H1 (cell line): ENCODE measurements around the gene TNN. TPM values are rescaled to one million over a fixed set of nuclear protein-coding genes. Genes with fewer than 3 reads are reported as not detected.

Experiments used
- CTCF ChIA-PET: fragments of 300-600 bp; sonication (Branson Sonifier 250); formaldehyde crosslinking; loops from one replicate; lab custom pipeline; 2021; ENCODE audit not compliant: partially characterized antibody; lab: Charles Lee
- POLR2A ChIA-PET: fragments of 300-600 bp; sonication (Branson Sonifier 250); formaldehyde crosslinking; loops from one replicate; lab custom pipeline; 2021; ENCODE audit warnings: inconsistent platforms; ENCODE audit not compliant: partially characterized antibody; lab: Charles Lee
- DNase-seq, 2 experiments: peaks; one replicate each; pipeline versions ENCODE4 v3.0.0 to v3.0.0-alpha.2; 2010 to 2022; ENCODE audit warnings: low spot score in 2 of 2, low read depth in 1 of 2, mixed read lengths in 1 of 2
- FAIRE-seq: peaks from 2 replicates; lab custom pipeline; 2011; peaks lifted over from hg19 to GRCh38; lab: Jason Lieb, UNC
- H2AFZ ChIP-seq: 2 replicates; pipeline ENCODE4 v1.8.1; 2012; ENCODE audit warnings: low read length, inconsistent platforms
- H2AK5ac ChIP-seq: 2 replicates; pipeline ENCODE4 v1.6.1; 2013; ENCODE audit warnings: low read depth, low read length
- H2BK120ac ChIP-seq: replicated peaks from 2 replicates; pipeline ENCODE3; 2013; ENCODE audit warnings: low read depth, low read length, inconsistent platforms
- H2BK12ac ChIP-seq: 2 replicates; pipeline ENCODE4 v1.6.1; 2013; ENCODE audit warnings: low read depth, low read length
- H2BK15ac ChIP-seq: 2 replicates; pipeline ENCODE4 v1.6.1; 2013; ENCODE audit warnings: low read length
- H2BK20ac ChIP-seq: 2 replicates; pipeline ENCODE4 v1.6.1; 2013; ENCODE audit warnings: low read length
- H2BK5ac ChIP-seq: 2 replicates; pipeline ENCODE4 v1.6.1; 2013; ENCODE audit warnings: low read depth, low read length
- H3K14ac ChIP-seq: 2 replicates; pipeline ENCODE4 v1.6.1; 2013; ENCODE audit warnings: inconsistent platforms; ENCODE audit not compliant: insufficient read length
- H3K18ac ChIP-seq: 2 replicates; pipeline ENCODE4 v1.6.1; 2013; ENCODE audit warnings: low read length; ENCODE audit errors: extremely low read depth
- H3K23ac ChIP-seq: 2 replicates; pipeline ENCODE4 v1.6.1; 2013; ENCODE audit warnings: inconsistent platforms; ENCODE audit not compliant: insufficient read length
- H3K23me2 ChIP-seq: 2 replicates; pipeline ENCODE4 v1.6.1; 2013; ENCODE audit warnings: low read depth, low read length
- H3K27ac ChIP-seq: 2 replicates; pipeline ENCODE4 v1.6.1; 2011; ENCODE audit warnings: low read depth, low read length, inconsistent platforms
- H3K27me3 ChIP-seq, 4 experiments: replicated peaks in 1 of 4; 1 replicate in 1 of 4; 2 replicates in 3 of 4; pipeline versions ENCODE4 v1.6.1 to v1.8.1; 2011 to 2013; ENCODE audit warnings: low read length in 3 of 4, mild to moderate bottlenecking in 3 of 4, inconsistent platforms in 2 of 4, mixed read lengths in 2 of 4, moderate library complexity in 1 of 4; ENCODE audit not compliant: control insufficient read depth in 3 of 4, insufficient read depth in 3 of 4; ENCODE audit errors: extremely low read depth in 1 of 4
- H3K36me3 ChIP-seq, 4 experiments: 2 replicates each; pipeline versions ENCODE4 v1.6.1 to v1.8.1; 2011 to 2013; ENCODE audit warnings: mild to moderate bottlenecking in 4 of 4, low read length in 3 of 4, moderate library complexity in 2 of 4, control low read depth in 1 of 4, inconsistent platforms in 1 of 4; ENCODE audit not compliant: insufficient read depth in 4 of 4, control insufficient read depth in 2 of 4
- H3K4ac ChIP-seq: replicated peaks from 2 replicates; pipeline ENCODE3; 2013; ENCODE audit warnings: low read length, low read depth, mixed read lengths, inconsistent platforms; ENCODE audit not compliant: insufficient read length
- H3K4me1 ChIP-seq, 4 experiments: replicated peaks in 1 of 4; 1 replicate in 1 of 4; 2 replicates in 3 of 4; pipeline versions ENCODE4 v1.6.1 to v1.8.1; 2011 to 2013; ENCODE audit warnings: low read length in 3 of 4, inconsistent platforms in 2 of 4, mixed read lengths in 1 of 4; ENCODE audit not compliant: insufficient read depth in 4 of 4, control insufficient read depth in 3 of 4
- H3K4me2 ChIP-seq, 2 experiments: 2 replicates each; pipeline versions ENCODE4 v1.6.1 to v1.8.1; 2011 to 2013; ENCODE audit warnings: low read depth in 2 of 2, low read length in 2 of 2, control low read depth in 1 of 2, inconsistent platforms in 1 of 2, mild to moderate bottlenecking in 1 of 2; ENCODE audit not compliant: insufficient read depth in 1 of 2
- H3K4me3 ChIP-seq, 4 experiments: fragments of 200-600, 300-600 bp in 1 of 4; sonication (generic), shearing (Covaris generic), sonication (Bioruptor Twin) in 1 of 4; 2 replicates each; pipeline versions ENCODE4 v1.5.1 to v1.8.1; 2011 to 2016; ENCODE audit warnings: low read length in 4 of 4, low read depth in 3 of 4, control low read depth in 2 of 4, inconsistent platforms in 2 of 4, mild to moderate bottlenecking in 2 of 4, mixed read lengths in 1 of 4, moderate library complexity in 1 of 4; ENCODE audit not compliant: insufficient read depth in 2 of 4; ENCODE audit errors: extremely low read depth in 1 of 4
- H3K56ac ChIP-seq: replicated peaks from 2 replicates; pipeline ENCODE3; 2013; ENCODE audit warnings: low read depth, mild to moderate bottlenecking, mixed read lengths, low read length, inconsistent platforms; ENCODE audit not compliant: insufficient read length
- H3K79me1 ChIP-seq: 2 replicates; pipeline ENCODE4 v1.6.1; 2013; ENCODE audit warnings: low read depth, low read length, control low read depth
- H3K79me2 ChIP-seq, 2 experiments: 2 replicates each; pipeline versions ENCODE4 v1.6.1 to v1.8.1; 2012 to 2013; ENCODE audit warnings: low read length in 2 of 2, mild to moderate bottlenecking in 2 of 2, inconsistent platforms in 1 of 2; ENCODE audit not compliant: insufficient read depth in 2 of 2, control insufficient read depth in 1 of 2
- H3K9ac ChIP-seq, 4 experiments: replicated peaks in 1 of 4; 1 replicate in 1 of 4; 2 replicates in 3 of 4; pipeline versions ENCODE4 v1.6.1 to v1.8.1; 2011 to 2013; ENCODE audit warnings: low read depth in 3 of 4, low read length in 3 of 4, control low read depth in 2 of 4, mild to moderate bottlenecking in 2 of 4, moderate library complexity in 2 of 4, inconsistent platforms in 1 of 4; ENCODE audit errors: extremely low read depth in 1 of 4
- H3K9me3 ChIP-seq, 2 experiments: 2 replicates each; pipeline versions ENCODE4 v1.6.1 to v1.8.1; 2012 to 2013; ENCODE audit warnings: mild to moderate bottlenecking in 2 of 2, moderate library complexity in 2 of 2, control low read depth in 1 of 2, inconsistent platforms in 1 of 2, low read depth in 1 of 2, low read length in 1 of 2, mixed read lengths in 1 of 2; ENCODE audit not compliant: insufficient read depth in 2 of 2
- H4K20me1 ChIP-seq, 2 experiments: replicated peaks in 1 of 2; 2 replicates each; pipeline versions ENCODE3 to v1.8.1; 2011 to 2013; ENCODE audit warnings: inconsistent platforms in 2 of 2, low read length in 2 of 2, mild to moderate bottlenecking in 1 of 2; ENCODE audit not compliant: insufficient read depth in 2 of 2, control insufficient read depth in 1 of 2
- H4K5ac ChIP-seq: 2 replicates; pipeline ENCODE4 v1.6.1; 2013; ENCODE audit warnings: low read length, low read depth, mixed read lengths, inconsistent platforms; ENCODE audit not compliant: insufficient read length
- H4K8ac ChIP-seq: 2 replicates; pipeline ENCODE4 v1.8.0; 2013; ENCODE audit warnings: mild to moderate bottlenecking, moderate library complexity, low read length, inconsistent platforms; ENCODE audit not compliant: insufficient read depth; ENCODE audit errors: extremely low read depth
- H4K91ac ChIP-seq: replicated peaks from 2 replicates; pipeline ENCODE3; 2013; ENCODE audit warnings: low read length, mixed read lengths, inconsistent platforms; ENCODE audit not compliant: insufficient read length
- WGBS, 2 experiments: shearing (Covaris generic) in 1 of 2; methylation state at CpG; one replicate each; pipeline versions ENCODE4 v1.1.6 to v1.1.7; 2013 to 2015; ENCODE audit warnings: low lambda C conversion rate in 2 of 2, mixed read lengths in 2 of 2, inconsistent platforms in 1 of 2, low coverage in 1 of 2, missing lambda C conversion rate in 1 of 2; ENCODE audit not compliant: insufficient replicate concordance in 2 of 2, insufficient coverage in 1 of 2, insufficient read length in 1 of 2; ENCODE audit errors: extremely low coverage in 1 of 2, missing lambda C conversion rate in 1 of 2; 5-methylcytosine and 5-hydroxymethylcytosine counted together
- polyA plus RNA-seq, 7 experiments: library from polyadenylated mRNA; depleted of rRNA in 3 of 7; stranded (reverse) in 5 of 7; unstranded in 2 of 7; fragments of >200 nt in 5 of 7; fragments of 200-250 nt in 2 of 7; gene quantifications; 1 replicate in 5 of 7; 2 replicates in 1 of 7; 4 replicates in 1 of 7; pipeline versions ENCODE4 v1.2.1 to v1.2.3, GENCODE V29; 2011 to 2013; ENCODE audit warnings: missing spikeins in 2 of 7, mixed read lengths in 2 of 7
- total RNA-seq: library from RNA; stranded (reverse); fragmentation: NEBNext Ultra II Directional; extraction: Animal tissue kit (Norgen Biotek cat#: 25700); gene quantifications from 2 replicates; pipeline ENCODE4 v1.2.1, GENCODE V29; 2021

Gene TNN
- total and polyA plus RNA-seq, 2 of the 8 experiments (the other 6 are each of a cell fraction or from before 2014, with no cell fraction given) = 0.21 to 0.30 TPM

GRCh38 chr1:175183586-175183985, 116.0 kb downstream of the TNN start:
- Histone ChIP-seq H3K18ac (no peak overlapping the region; the same call in 1 of the 2 replicates), H2BK5ac (0 out of 2 replicates have a peak overlapping the region, but pooled peaks have one; percentile 7), H3K14ac (no peak overlapping the region), H3K4me3 (no peak overlapping the region), H3K23ac (no peak overlapping the region), H3K9me3 (no peaks in the 10 kb centered on the region), H3K4me1 (peaks cover 0 to 7% (median 3%) of the 10 kb centered on the region in 4 experiments; a peak in 3 of 7 replicates), H2BK15ac (no peak overlapping the region), H3K36me3 (no peaks in the 10 kb centered on the region), H3K23me2 (no peaks in the 10 kb centered on the region), H2AFZ (no peak overlapping the region), H2BK120ac (no peak overlapping the region), H4K20me1 (no peaks in the 10 kb centered on the region), H2BK12ac (no peak overlapping the region), H3K4ac (no peak overlapping the region), H3K79me1 (no peaks in the 10 kb centered on the region), H4K5ac (no peak overlapping the region), H3K9ac (no peak overlapping the region), H3K4me2 (no peak overlapping the region; a peak in 1 of 4 replicates), H2AK5ac (no peak overlapping the region), H3K27me3 (no peaks in the 10 kb centered on the region), H3K27ac (no peak overlapping the region), H3K79me2 (no peaks in the 10 kb centered on the region), H4K91ac (no peak overlapping the region), H2BK20ac (no peak overlapping the region), H4K8ac (no peak overlapping the region), H3K56ac (no peak overlapping the region)
- ChIA-PET POLR2A (no interaction called here), CTCF (interaction anchor here (0.9 to 2.3 kb wide), 12 partner anchors 8 to 251 kb away, joined by 3 to 15 read pairs (median 5); no protein-coding TSS in a partner anchor)
- DNase-seq (no peak), FAIRE-seq (no peak)
- 83% methylated on average over 5 of the region's 5 CpGs; no CpG with 5 or more reads in 1 of the 2 experiments for WGBS, 2 experiments
